ENCODE measurements around the gene ITGBL1.

GRCh38 chr13:101493541-101493940 is 41.1 kb downstream of the ITGBL1 start:
- TF ChIP-seq EZH2 (IDR thresholded peaks at IDR 0.05; ENCODE audit: insufficient read depth, poor library complexity, severe bottlenecking) (no peak), EZH2phosphoT487 (IDR thresholded peaks at IDR 0.05; ENCODE audit: insufficient read depth, low read depth) (no peak)
